NCI-H187 (cell line): ENCODE results near the gene ABHD17C.

Source experiments
- DNase-seq, 2 experiments: peaks; one replicate each; lab custom pipeline; 2025; lab: John Stamatoyannopoulos, UW

Gene ABHD17C

GRCh38 chr15:80689716-80690115 is 5.4 kb upstream of the ABHD17C start:
- DNase-seq = no peak

- DNase-seq = no peak
Observed at GRCh38 chr15:80691575-80691974, 3.5 kb upstream of the ABHD17C start.

GRCh38 chr15:80693682-80694610 is 1.2 kb upstream of the ABHD17C start:
- DNase-seq = no peak

DNA sequence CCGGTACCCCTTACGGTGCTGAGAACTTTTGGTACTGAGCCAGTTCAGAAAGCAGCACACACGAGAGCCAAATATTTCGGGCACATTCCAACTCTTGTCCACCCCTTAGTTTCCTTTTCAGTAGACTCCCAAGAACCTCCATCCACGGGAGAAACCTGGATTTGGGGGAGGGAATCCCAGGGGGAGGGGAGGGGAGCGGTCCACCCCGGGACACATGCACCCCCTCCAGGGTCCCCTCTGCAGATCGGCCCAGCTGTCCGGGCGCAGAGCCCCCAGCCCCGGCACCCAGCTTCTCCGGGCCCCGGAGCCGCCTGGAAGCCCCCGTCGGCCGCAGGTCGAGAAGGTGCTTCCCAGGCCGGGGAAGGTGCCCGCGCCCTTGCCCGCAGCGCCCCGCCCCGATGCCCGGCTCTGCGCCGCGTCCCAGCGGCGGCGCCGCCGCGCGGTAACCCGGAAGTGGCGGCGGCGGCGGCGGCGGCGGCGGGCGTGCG is 455 bp upstream of the ABHD17C start:
- no peak for DNase-seq

DNA sequence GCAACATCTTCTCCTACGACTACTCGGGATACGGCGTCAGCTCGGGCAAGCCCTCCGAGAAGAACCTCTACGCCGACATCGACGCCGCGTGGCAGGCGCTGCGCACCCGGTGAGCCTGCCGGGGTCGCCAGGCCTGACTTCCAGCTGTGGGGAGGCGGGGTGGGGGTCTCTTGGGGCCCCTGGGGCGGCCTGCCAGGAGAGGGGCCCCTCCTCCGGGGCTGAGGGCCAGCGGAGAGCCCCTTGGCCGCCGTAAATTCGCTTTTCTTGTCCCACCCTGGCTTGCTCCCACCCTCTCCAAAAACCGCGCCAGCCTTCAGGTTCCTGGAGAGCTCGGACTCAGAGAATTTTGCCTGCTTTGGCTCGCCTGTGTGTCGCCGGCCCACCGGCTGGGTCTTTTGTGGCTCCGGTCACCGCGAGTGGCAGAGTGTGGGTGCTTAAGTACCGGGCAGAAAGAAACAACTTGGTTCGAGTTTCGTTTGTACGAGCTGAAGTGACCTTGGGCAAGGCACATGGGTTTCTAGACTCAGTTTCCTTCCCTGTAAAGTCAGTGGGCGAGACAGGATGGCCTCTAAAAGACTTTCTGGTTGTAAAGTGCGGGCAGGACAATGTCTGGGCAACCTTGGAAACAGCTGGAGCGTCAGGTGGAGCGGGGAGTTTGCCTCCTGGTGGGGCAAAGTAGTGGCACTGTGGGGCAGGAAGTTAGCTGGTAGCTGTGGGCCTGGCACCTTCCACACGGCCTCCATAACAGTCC is 976 bp downstream of the ABHD17C start:
- no peak for DNase-seq

GRCh38 chr15:80697075-80697685 is 2.1 kb downstream of the ABHD17C start:
- no peak for DNase-seq

DNA sequence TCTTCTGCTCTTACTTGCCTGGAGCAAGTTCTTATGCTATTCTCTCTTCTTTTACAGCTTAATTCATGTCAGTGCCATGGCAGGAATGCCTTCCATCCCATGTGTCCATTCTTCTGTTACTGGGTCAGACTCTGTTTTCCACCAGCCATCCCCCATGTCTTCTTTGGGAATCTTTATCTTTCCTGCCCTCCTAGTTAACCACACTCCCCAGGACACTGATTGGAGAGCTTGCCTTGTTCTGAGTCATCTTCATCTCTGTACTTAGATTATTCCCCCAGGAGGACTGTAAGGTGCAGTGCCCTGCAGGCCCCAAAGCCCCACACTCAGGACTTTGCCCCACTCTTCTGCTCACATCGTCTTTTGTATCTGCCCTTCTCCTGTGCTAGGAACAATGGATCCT is 3.6 kb downstream of the ABHD17C start:
- no peak for DNase-seq

DNA sequence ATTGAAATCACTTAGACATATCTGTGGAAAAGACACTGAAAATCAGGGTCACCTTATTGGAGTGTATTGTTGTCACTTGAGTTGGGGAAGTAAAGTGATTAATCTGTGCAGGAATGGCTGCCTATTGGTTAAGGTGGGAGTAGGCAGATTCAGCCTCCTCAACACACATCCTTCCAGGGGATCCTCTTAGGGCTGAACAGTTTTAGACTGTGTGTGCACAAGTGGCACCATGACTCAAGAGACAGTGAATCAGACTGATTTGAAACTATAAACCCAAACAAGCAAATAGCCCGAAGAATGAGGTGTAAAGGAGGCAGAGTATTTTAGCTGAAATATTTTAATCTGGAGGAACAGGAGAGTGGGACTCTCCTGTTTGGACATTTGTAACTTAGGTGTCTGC is 4.9 kb downstream of the ABHD17C start:
- DNase-seq = no peak

DNA sequence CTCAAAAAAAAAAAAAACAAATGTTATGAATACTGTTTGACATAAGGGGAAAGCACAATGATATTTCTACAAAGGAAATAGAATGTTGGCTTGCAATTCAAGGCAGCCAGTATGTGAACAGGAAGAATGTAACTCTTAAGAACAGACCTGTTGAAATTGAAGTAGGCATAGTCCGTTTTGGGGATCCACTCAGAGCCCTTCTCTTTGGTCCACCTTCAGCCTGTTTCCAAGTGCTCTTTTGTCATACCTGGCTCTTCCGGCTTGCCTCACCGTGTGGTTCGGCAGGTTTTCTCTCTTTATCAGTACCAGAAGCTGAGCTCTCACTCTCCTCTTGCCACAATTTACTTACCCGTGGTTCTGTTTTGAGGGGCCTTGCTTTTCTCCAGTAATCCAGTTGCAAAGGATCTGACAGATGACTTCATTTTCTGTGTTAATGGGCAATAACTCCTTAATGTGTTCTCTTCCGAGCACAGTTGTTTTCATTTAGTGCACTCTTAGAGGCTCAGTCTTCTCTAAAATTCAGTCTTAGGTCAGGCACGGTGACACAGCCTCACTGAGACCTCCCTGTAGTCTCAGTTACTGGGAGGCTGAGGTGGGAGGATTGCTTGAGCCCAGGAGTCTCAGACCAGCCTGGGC is 6.7 kb downstream of the ABHD17C start:
- DNase-seq = no peak

GRCh38 chr15:80703081-80703480 is 8.0 kb downstream of the ABHD17C start:
- DNase-seq = no peak

GRCh38 chr15:80703965-80704364 is 8.9 kb downstream of the ABHD17C start:
- no peak for DNase-seq

DNA sequence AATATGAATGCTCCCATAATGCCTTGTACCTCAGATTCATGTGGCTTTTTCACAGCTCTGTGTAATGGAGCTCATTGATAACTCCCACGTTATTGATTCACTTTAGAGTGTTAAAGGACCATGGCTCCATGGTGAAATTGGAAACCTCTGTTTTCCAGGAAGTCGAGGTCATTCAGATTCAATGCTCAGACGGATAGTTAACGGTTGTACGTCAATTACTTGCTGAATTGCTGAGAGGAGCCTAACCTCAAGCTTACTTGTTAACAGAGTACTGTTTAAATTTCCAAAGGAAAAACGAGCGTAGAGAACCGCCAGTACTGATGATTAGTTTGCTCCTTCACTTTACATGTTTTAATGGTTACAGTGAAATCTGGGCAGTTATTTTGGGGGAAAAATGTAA is 11.1 kb downstream of the ABHD17C start:
- DNase-seq = no peak

- DNase-seq = peak in 1 of 2 experiments; percentile 43
Observed at GRCh38 chr15:80709542-80709941, 14.4 kb downstream of the ABHD17C start.

DNA sequence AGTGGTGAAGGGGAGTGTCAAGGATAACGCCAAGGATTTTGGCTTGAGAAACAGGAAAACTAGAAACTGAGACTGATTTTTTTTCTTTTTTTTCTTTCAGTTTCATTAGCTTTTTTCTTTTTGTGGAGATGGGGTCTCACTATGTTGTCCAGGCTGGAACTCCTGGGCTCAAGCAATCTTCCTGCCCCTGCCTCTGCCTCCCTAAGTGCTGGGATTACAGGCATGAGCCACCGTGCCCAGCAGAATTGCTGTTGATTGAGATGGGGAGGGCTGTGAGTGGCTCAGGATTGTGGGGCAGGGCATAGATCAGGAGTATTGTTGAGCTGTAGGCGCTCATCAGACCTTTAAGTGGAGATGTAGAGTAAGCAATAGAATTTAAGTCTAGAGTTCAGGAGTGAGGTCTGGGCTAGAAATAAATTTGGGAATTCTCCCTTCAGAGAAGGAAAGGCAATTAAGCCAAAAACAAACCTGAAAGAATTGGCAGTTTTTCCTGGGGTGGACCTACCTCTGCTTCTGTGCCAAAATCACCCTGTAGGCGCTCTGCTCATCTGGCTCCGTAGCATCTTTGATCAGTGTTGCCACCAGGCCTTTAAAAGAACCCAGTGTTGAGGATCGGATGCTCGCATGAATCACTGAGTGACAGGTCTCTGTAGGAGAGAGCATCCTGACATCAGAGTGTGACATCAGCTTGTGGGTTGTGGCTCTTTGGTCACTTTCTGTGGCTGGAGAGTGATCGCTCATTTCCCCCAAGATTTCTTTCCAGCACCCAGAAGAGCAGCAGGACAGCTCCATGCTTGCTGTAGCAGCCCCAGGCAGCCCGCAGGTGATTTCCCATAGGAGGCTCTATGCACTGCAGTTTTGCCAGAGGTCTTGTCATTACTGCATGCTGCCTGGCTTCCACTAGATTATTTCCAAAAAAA is 15.8 kb downstream of the ABHD17C start:
- no peak for DNase-seq

DNA sequence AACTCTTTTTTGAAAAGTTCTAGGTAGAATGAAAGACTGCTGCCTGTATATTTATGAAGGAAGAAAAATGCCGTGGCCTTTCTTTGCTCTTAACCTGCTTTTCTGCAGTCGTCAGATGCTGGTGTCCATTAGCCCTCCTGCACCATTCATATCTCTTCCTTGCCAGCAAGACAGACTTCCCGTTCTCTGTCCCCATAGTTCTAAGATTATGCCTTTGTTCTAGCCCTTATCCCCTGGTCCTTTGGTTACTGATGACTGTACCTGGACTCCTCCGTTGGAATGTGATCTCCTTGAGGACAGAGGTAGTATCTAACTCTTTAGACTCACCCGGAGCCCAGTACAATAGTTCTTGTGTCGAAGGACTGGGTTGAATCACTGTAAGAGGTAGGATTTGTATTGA is 16.8 kb downstream of the ABHD17C start:
- no peak for DNase-seq

DNA sequence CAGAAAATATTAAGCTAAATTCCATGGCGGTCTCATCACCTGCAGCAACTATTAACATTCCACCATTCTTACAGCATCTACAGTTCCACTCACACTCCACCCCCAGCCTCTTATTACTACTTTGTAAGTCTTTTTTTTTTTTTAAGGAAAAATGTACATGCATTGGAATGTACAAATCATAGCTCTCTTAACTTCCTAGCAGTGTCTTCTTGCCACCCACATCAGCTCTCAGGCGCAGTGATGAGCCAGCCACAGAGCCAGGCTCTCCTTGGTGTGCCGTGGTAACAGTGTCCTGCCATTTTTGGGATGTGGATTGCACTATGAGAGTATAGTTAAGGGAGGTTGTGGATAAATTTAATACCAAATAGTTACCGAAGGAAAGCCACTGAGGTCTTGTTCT is 17.8 kb downstream of the ABHD17C start:
- DNase-seq = no peak

DNA sequence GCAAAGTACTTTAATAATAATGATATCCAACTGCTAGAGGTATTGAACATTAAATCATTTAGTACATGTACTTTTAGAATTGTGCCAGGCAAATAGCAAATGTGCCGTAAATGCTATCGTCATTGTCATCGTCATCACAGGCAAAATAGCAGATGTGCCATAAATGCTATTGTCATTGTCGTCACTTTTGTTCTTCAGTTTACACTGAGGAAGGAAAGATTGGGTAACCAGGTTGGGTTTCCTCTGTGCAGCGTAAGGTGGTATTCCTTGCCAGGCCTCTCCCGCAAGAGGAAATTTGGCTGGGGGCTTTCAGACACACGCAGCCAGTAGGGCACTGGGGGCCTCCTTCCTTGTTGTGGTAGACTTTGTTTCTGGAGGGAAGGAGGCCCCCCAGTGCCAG is 26.4 kb downstream of the ABHD17C start:
- no peak for DNase-seq

DNA sequence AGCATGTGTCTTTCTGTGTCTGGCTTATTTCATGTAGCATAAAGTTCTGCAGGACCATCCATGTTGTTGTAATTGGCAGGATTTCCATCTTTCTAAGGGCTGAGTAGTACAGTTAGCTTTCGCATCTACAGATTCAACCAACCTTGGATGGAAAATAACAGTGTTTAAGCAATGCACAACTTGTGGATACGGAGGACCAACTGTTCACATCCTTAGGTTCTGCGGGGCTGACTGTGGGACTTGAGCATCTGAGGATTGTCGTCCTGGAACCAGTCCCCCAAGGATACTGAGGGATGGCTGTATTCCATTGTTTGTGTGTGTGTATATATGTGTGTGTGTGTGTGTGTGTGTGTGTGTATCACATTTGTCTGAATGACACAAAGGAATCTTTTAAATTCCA is 27.7 kb downstream of the ABHD17C start:
- no peak for DNase-seq

DNA sequence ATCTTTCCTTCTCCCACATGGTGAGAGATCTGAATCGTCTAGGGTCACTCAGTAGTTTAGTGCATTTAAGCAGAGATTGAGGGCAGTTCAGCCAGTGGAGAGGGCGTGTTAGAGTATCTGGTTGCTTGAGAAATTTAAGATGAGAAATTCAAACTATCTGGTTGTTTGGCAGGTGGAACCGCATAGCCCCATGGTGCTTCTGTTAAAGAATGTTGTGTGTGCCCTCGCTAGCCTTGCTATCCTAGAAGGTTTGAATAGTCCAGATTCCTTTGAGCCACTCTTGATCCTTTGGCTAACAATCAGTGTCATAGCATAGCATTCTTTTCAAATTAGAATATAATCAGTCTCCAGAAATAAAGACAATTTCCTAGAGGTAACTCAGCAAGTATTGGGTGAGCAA is 32.1 kb downstream of the ABHD17C start:
- DNase-seq = no peak

DNA sequence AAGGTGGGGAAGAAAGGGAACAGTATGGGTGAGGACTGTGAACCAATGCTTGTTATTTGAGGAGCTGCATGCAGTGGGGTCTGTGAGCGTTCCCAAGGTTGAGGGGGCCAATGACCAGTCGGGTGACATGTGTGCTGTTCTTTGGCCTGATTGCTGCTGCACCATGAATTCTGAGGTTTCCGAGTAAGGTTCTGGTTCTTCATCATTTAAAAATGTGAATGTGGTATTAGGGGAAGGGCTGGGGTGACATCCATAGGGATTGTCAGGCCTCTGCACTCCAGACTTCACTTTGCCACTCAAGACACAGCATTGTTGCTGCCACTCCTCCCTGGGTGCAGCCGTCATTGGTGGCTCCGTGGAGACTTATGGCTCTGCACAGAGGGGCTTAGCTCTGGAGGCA is 32.5 kb downstream of the ABHD17C start:
- DNase-seq = no peak

GRCh38 chr15:80730387-80730786 is 35.3 kb downstream of the ABHD17C start:
- no peak for DNase-seq
